Suprapubic skin (tissue), 4 donors: Measurements from ENCODE around the gene BPIFB4. TPM values are rescaled to one million over a fixed set of nuclear protein-coding genes. Genes with fewer than 3 reads are reported as not detected.

Experiments used
- DNase-seq, 2 donors: peaks; one replicate each; pipeline ENCODE4 v3.0.0-alpha.2; 2019; ENCODE audit warnings: low spot score in 2 of 2
- H3K27ac ChIP-seq: fragments of 200-600 bp; sonication (generic); one replicate; pipeline ENCODE4 v1.5.1; 2019
- H3K27me3 ChIP-seq: fragments of 200-600 bp; sonication (generic); one replicate; pipeline ENCODE4 v1.5.1; 2019
- H3K36me3 ChIP-seq: fragments of 200-600 bp; sonication (generic); one replicate; pipeline ENCODE4 v1.5.1; 2019
- H3K4me1 ChIP-seq: fragments of 200-600 bp; sonication (generic); one replicate; pipeline ENCODE4 v1.5.1; 2019
- H3K4me3 ChIP-seq: fragments of 200-600 bp; sonication (generic); one replicate; pipeline ENCODE4 v1.5.1; 2019; ENCODE audit warnings: mild to moderate bottlenecking
- H3K9me3 ChIP-seq: fragments of 200-600 bp; sonication (generic); one replicate; pipeline ENCODE4 v1.5.1; 2019
- CTCF ChIP-seq, 2 donors: fragments of 200-600 bp in 1 of 2; fragments of 450-650 bp in 1 of 2; sonication (generic) in 1 of 2; IDR thresholded peaks; one replicate each; pipeline ENCODE4 v1.5.1; 2016 to 2019; ENCODE audit warnings: antibody characterized with exemption in 2 of 2, mild to moderate bottlenecking in 1 of 2, moderate library complexity in 1 of 2
- EP300 ChIP-seq: sonication (generic); formaldehyde crosslinking; IDR thresholded peaks from one replicate; pipeline ENCODE4 v1.6.1; 2017; ENCODE audit warnings: antibody characterized with exemption
- POLR2A ChIP-seq, 2 donors: fragments of 450-650 bp; IDR thresholded peaks; one replicate each; pipeline ENCODE4 v1.6.1; 2017; ENCODE audit warnings: antibody characterized with exemption in 2 of 2, mild to moderate bottlenecking in 2 of 2, moderate library complexity in 2 of 2
- POLR2AphosphoS5 ChIP-seq, 3 donors: sonication (generic); formaldehyde crosslinking; IDR thresholded peaks; one replicate each; pipeline ENCODE4 v1.6.1; 2017; ENCODE audit warnings: antibody characterized with exemption in 3 of 3
- WGBS: methylation state at CpG from one replicate; pipeline ENCODE4 v1.1.5; 2018; 5-methylcytosine and 5-hydroxymethylcytosine counted together
- total RNA-seq, 4 donors: library from RNA; depleted of rRNA; stranded (reverse); fragments of >200 nt; gene quantifications; one replicate each; pipeline ENCODE4 v1.1.0, GENCODE V29; 2016

Gene BPIFB4
- total RNA-seq, 4 donors from 2014 or later, result not detected

GRCh38 chr20:33062105-33062824 lies 17.2 kb upstream of the BPIFB4 start:
- 54% methylated on average over 9 of the region's 9 CpGs for WGBS

GRCh38 chr20:33062825-33063149 lies 16.7 kb upstream of the BPIFB4 start:
- H3K27me3 ChIP-seq, result peaks cover 4% of the 10 kb centered on the region
- 63% methylated on average over 1 of the region's 1 CpG for WGBS

More at GRCh38 chr20:33062105-33062824, 17.2 kb upstream of the BPIFB4 start:
- no peaks in the 10 kb centered on the region for H3K36me3 ChIP-seq
- H3K4me1 ChIP-seq, result no peaks in the 10 kb centered on the region
- no peak for TF ChIP-seq CTCF (IDR thresholded peaks at IDR 0.05)
- no peak for TF ChIP-seq EP300
- TF ChIP-seq POLR2A (IDR thresholded peaks at IDR 0.05), result no peak
- no peak for TF ChIP-seq POLR2AphosphoS5 (IDR thresholded peaks at IDR 0.05)
- H3K27ac ChIP-seq, result no peak overlapping the region
- H3K4me3 ChIP-seq, result no peak overlapping the region
- no peaks in the 10 kb centered on the region for H3K9me3 ChIP-seq
- H3K27me3 ChIP-seq, result peaks cover 4% of the 10 kb centered on the region
- DNase-seq, result no peak

DNA sequence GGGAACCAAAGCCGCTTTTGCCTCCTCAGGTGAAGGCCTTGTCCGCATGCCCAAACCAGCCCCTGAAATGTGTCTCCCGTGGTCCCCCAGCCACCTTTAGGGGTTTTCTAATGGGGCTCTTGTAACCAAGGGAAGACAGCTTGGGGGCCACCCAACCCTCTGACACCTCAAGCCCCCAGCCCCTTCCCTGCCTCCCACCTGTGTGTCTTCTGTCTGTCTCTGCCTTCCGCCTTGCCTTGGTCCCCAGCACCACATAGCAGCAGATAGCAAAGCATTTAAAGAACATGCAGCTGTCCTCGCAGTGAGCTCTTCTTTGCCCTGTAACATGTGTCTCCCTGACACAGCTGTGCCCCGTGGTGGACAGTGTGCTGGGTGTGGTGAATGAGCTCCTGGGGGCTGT lies 16.2 kb upstream of the BPIFB4 start:
- Histone ChIP-seq H3K27ac (no peak overlapping the region), H3K4me1 (no peaks in the 10 kb centered on the region), H3K9me3 (no peaks in the 10 kb centered on the region), H3K36me3 (no peaks in the 10 kb centered on the region), H3K27me3 (peaks cover 4% of the 10 kb centered on the region), H3K4me3 (no peak overlapping the region)
- WGBS, result 80% methylated on average over 6 of the region's 6 CpGs
- no peak for TF ChIP-seq POLR2A (IDR thresholded peaks at IDR 0.05)
- TF ChIP-seq CTCF (IDR thresholded peaks at IDR 0.05), result no peak
- TF ChIP-seq EP300, result no peak
- TF ChIP-seq POLR2AphosphoS5 (IDR thresholded peaks at IDR 0.05), result no peak
- no peak for DNase-seq

More at GRCh38 chr20:33062825-33063149, 16.7 kb upstream of the BPIFB4 start:
- Histone ChIP-seq H3K4me1 (no peaks in the 10 kb centered on the region), H3K4me3 (no peak overlapping the region), H3K27ac (no peak overlapping the region), H3K36me3 (no peaks in the 10 kb centered on the region), H3K9me3 (no peaks in the 10 kb centered on the region)
- no peak for DNase-seq
- TF ChIP-seq CTCF (IDR thresholded peaks at IDR 0.05) (no peak), POLR2A (IDR thresholded peaks at IDR 0.05) (no peak), EP300 (no peak), POLR2AphosphoS5 (IDR thresholded peaks at IDR 0.05) (no peak)

- no peak overlapping the region for H3K27ac ChIP-seq
- 89% methylated on average over 10 of the region's 11 CpGs for WGBS
- no peaks in the 10 kb centered on the region for H3K9me3 ChIP-seq
- H3K27me3 ChIP-seq, result peaks cover under 1% of the 10 kb centered on the region
- H3K4me3 ChIP-seq, result no peak overlapping the region
- DNase-seq, result no peak
- no peak for TF ChIP-seq EP300
- no peak for TF ChIP-seq POLR2AphosphoS5 (IDR thresholded peaks at IDR 0.05)
- no peak for TF ChIP-seq CTCF (IDR thresholded peaks at IDR 0.05)
- TF ChIP-seq POLR2A (IDR thresholded peaks at IDR 0.05), result no peak
- no peaks in the 10 kb centered on the region for H3K4me1 ChIP-seq
- H3K36me3 ChIP-seq, result no peaks in the 10 kb centered on the region
Measured at GRCh38 chr20:33064572-33065287, 14.7 kb upstream of the BPIFB4 start.

DNA sequence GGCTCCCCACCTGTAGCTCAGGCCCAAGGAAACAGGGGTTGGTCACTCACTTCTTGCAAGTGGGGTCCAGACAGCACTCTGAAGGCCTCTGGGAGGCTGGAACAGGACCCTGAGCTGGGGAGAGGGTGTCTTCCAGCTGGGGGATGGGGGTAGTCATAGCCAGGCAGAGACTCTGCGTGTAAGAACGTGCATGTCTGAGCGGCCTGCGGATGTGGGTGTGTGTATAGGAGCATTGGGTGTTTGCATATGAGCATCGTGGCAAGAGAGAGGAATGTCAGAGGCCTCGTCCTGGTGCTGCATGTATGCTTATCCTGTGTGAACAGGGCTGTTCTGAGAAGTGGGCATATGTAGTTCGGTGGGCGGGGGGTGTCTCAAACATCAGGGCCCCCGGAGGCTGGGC lies 13.7 kb upstream of the BPIFB4 start:
- no peak overlapping the region for H3K27ac ChIP-seq
- no peak for TF ChIP-seq POLR2AphosphoS5 (IDR thresholded peaks at IDR 0.05)
- TF ChIP-seq CTCF (IDR thresholded peaks at IDR 0.05), result no peak
- no peak for TF ChIP-seq POLR2A (IDR thresholded peaks at IDR 0.05)
- TF ChIP-seq EP300, result no peak

More for the DNA sequence above, 13.7 kb upstream of the BPIFB4 start:
- WGBS, result 63% methylated on average over 9 of the region's 9 CpGs
- Histone ChIP-seq H3K9me3 (no peaks in the 10 kb centered on the region), H3K4me1 (no peaks in the 10 kb centered on the region), H3K36me3 (no peaks in the 10 kb centered on the region), H3K27me3 (peaks cover 4% of the 10 kb centered on the region), H3K4me3 (no peak overlapping the region)
- DNase-seq, result no peak
